CD4-positive, CD25-positive, alpha-beta regulatory T cell (primary cell): ENCODE data around the gene DOCK3. TPM values are rescaled to one million over a fixed set of nuclear protein-coding genes. Genes with fewer than 3 reads are reported as not detected.
"Not testable (repeated sequence)": the region's sequence is repeated elsewhere in the genome, so short reads cannot be mapped to it uniquely, and the experiment has no call there.

Experiments
- ATAC-seq, 2 donors: fragments of 150-1000 bp; cut with Tn5 transposase; one replicate each; pipeline ENCODE4 v1.10.0; 2021; ENCODE audit warnings: low read depth in 2 of 2, moderate number of reproducible peaks in 2 of 2, moderate library complexity in 1 of 2
- DNase-seq, 3 donors: peaks; one replicate each; pipeline versions ENCODE4 v3.0.0 to v3.0.0-alpha.2; 2012 to 2022; ENCODE audit warnings: mixed read lengths in 1 of 3
- H3K27ac ChIP-seq: one replicate; pipeline ENCODE4 v1.7.0; 2013; ENCODE audit warnings: mild to moderate bottlenecking, low read length; ENCODE audit not compliant: insufficient read depth, poor library complexity, severe bottlenecking
- H3K27me3 ChIP-seq: one replicate; pipeline ENCODE4 v1.7.0; 2013; ENCODE audit warnings: low read length; ENCODE audit not compliant: control insufficient read depth, insufficient read depth
- H3K36me3 ChIP-seq: one replicate; pipeline ENCODE4 v1.7.0; 2013; ENCODE audit warnings: mild to moderate bottlenecking, low read length, moderate library complexity; ENCODE audit not compliant: control insufficient read depth, insufficient read depth
- H3K4me1 ChIP-seq: 2 replicates; pipeline ENCODE4 v1.7.0; 2013; ENCODE audit warnings: mild to moderate bottlenecking, low read length; ENCODE audit not compliant: insufficient read depth, control insufficient read depth, poor library complexity, severe bottlenecking
- H3K4me3 ChIP-seq: one replicate; pipeline ENCODE4 v1.7.0; 2013; ENCODE audit warnings: low read depth, mild to moderate bottlenecking, low read length, moderate library complexity
- H3K9me3 ChIP-seq, 2 experiments: 1 replicate in 1 of 2; 2 replicates in 1 of 2; pipeline ENCODE4 v1.7.0; 2013; ENCODE audit warnings: low read length in 2 of 2, mild to moderate bottlenecking in 1 of 2, moderate library complexity in 1 of 2; ENCODE audit not compliant: control insufficient read depth in 2 of 2
- H3K27ac Mint-ChIP-seq, 3 donors: one replicate each; pipeline ENCODE4 v1.8.0; 2020 to 2022; ENCODE audit warnings: mild to moderate bottlenecking in 3 of 3, mixed read lengths in 3 of 3, moderate library complexity in 2 of 3
- H3K27me3 Mint-ChIP-seq: one replicate; pipeline ENCODE4 v1.8.0; 2022; ENCODE audit warnings: mild to moderate bottlenecking, mixed read lengths
- H3K36me3 Mint-ChIP-seq: one replicate; pipeline ENCODE4 v1.8.0; 2020; ENCODE audit warnings: mixed read lengths
- H3K4me1 Mint-ChIP-seq, 4 donors: one replicate each; pipeline ENCODE4 v1.8.0; 2020 to 2022; ENCODE audit warnings: mixed read lengths in 4 of 4, mild to moderate bottlenecking in 1 of 4
- H3K4me3 Mint-ChIP-seq, 4 donors: one replicate each; pipeline ENCODE4 v1.8.0; 2020 to 2022; ENCODE audit warnings: mild to moderate bottlenecking in 4 of 4, mixed read lengths in 4 of 4, moderate library complexity in 3 of 4
- H3K9me3 Mint-ChIP-seq, 7 donors: one replicate each; pipeline ENCODE4 v1.8.0; 2020 to 2022; ENCODE audit warnings: mixed read lengths in 7 of 7, mild to moderate bottlenecking in 3 of 7, moderate library complexity in 2 of 7
- polyA plus RNA-seq, 4 donors: library from polyadenylated mRNA; unstranded; fragments of 300-500 nt; fragmentation: Illumina TruSeq; gene quantifications; one replicate each; pipeline ENCODE4 v1.2.3, GENCODE V29; 2021
- total RNA-seq: library from RNA; stranded (reverse); gene quantifications from one replicate; pipeline ENCODE4 v1.2.3, GENCODE V29; 2022

Gene DOCK3
- total and polyA plus RNA-seq, 5 donors from 2014 or later = 0.03 to 0.35 (median 0.08) TPM

- not testable (repeated sequence) for H3K27me3 ChIP-seq, H3K36me3 ChIP-seq, DNase-seq, H3K4me1 Mint-ChIP-seq, H3K27me3 Mint-ChIP-seq, H3K4me1 ChIP-seq, H3K4me3 ChIP-seq, H3K4me3 Mint-ChIP-seq, H3K9me3 ChIP-seq, ATAC-seq, H3K27ac Mint-ChIP-seq, H3K27ac ChIP-seq, H3K36me3 Mint-ChIP-seq
- peaks cover 0 to 16% (median 0%) of the 10 kb centered on the region in 7 donors for H3K9me3 Mint-ChIP-seq
These were observed 589.4 kb downstream of the DOCK3 start for GRCh38 chr3:51264166-51264565.

- Histone ChIP-seq H3K27me3 (no peaks in the 10 kb centered on the region), H3K4me3 (no peak overlapping the region), H3K9me3 (no peaks in the 10 kb centered on the region), H3K27ac (no peak overlapping the region), H3K36me3 (no peaks in the 10 kb centered on the region), H3K4me1 (peaks cover 9% of the 10 kb centered on the region)
- ATAC-seq (no peak), DNase-seq (no peak)
- Mint-ChIP-seq H3K36me3 (no peaks in the 10 kb centered on the region), H3K4me1 (peaks cover 5 to 25% (median 10%) of the 10 kb centered on the region in 4 donors), H3K4me3 (no peak overlapping the region), H3K27ac (no peak overlapping the region), H3K9me3 (peaks cover 0 to 13% (median 0%) of the 10 kb centered on the region in 7 donors), H3K27me3 (no peaks in the 10 kb centered on the region)
These were observed 593.4 kb downstream of the DOCK3 start for GRCh38 chr3:51268132-51268531.

- H3K27ac Mint-ChIP-seq = no peak overlapping the region
These were observed 594.7 kb downstream of the DOCK3 start for GRCh38 chr3:51269466-51269865.

GRCh38 chr3:51270559-51270958 is 595.8 kb downstream of the DOCK3 start:
- H3K36me3 ChIP-seq = no peaks in the 10 kb centered on the region
- Mint-ChIP-seq H3K27me3 (peaks cover 5% of the 10 kb centered on the region), H3K9me3 (peaks cover 0 to 6% (median 0%) of the 10 kb centered on the region in 7 donors), H3K4me3 (peak overlapping the region in 3 of 4 donors; percentile 38 to 64 (median 48)), H3K27ac (peak overlapping the region; percentile 67 to 92 (median 81)), H3K4me1 (peaks cover 5 to 29% (median 10%) of the 10 kb centered on the region in 4 donors), H3K36me3 (no peaks in the 10 kb centered on the region)
- H3K27ac ChIP-seq = no peak overlapping the region
- H3K9me3 ChIP-seq = no peaks in the 10 kb centered on the region
- ATAC-seq = no peak
- no peak for DNase-seq
- peaks cover 9% of the 10 kb centered on the region for H3K4me1 ChIP-seq
- peak overlapping the region; percentile 24 for H3K4me3 ChIP-seq
- H3K27me3 ChIP-seq = no peaks in the 10 kb centered on the region

More at GRCh38 chr3:51269466-51269865, 594.7 kb downstream of the DOCK3 start:
- Mint-ChIP-seq H3K4me3 (no peak overlapping the region), H3K36me3 (no peaks in the 10 kb centered on the region), H3K4me1 (peaks cover 5 to 25% (median 10%) of the 10 kb centered on the region in 4 donors), H3K27me3 (no peaks in the 10 kb centered on the region), H3K9me3 (peaks cover 0 to 7% (median 0%) of the 10 kb centered on the region in 7 donors)
- peaks cover 9% of the 10 kb centered on the region for H3K4me1 ChIP-seq
- no peak overlapping the region for H3K27ac ChIP-seq
- no peaks in the 10 kb centered on the region for H3K9me3 ChIP-seq
- ATAC-seq (no peak), DNase-seq (no peak)
- no peak overlapping the region for H3K4me3 ChIP-seq
- H3K27me3 ChIP-seq = no peaks in the 10 kb centered on the region
- H3K36me3 ChIP-seq = no peaks in the 10 kb centered on the region

- Mint-ChIP-seq H3K9me3 (peaks cover 0 to 4% (median 0%) of the 10 kb centered on the region in 7 donors), H3K4me1 (peaks cover 5 to 29% (median 10%) of the 10 kb centered on the region in 4 donors), H3K4me3 (peak overlapping the region in 2 of 4 donors; percentile 38 to 64), H3K36me3 (no peaks in the 10 kb centered on the region), H3K27ac (peak overlapping the region; percentile 81 to 96 (median 92)), H3K27me3 (peaks cover 6% of the 10 kb centered on the region)
- peak in 1 of 2 donors; percentile 55 for ATAC-seq
- Histone ChIP-seq H3K27ac (peak overlapping the region; percentile 41), H3K9me3 (no peaks in the 10 kb centered on the region), H3K36me3 (no peaks in the 10 kb centered on the region), H3K27me3 (no peaks in the 10 kb centered on the region), H3K4me3 (peak overlapping the region; percentile 24), H3K4me1 (peaks cover 9% of the 10 kb centered on the region)
- peak in 2 of 3 donors; percentile 16 to 29 for DNase-seq
These were observed 596.4 kb downstream of the DOCK3 start for GRCh38 chr3:51271172-51271571.

GRCh38 chr3:51274052-51274451 is 599.3 kb downstream of the DOCK3 start:
- no peaks in the 10 kb centered on the region for H3K36me3 ChIP-seq
- H3K27me3 Mint-ChIP-seq = peaks cover 6% of the 10 kb centered on the region
- no peak overlapping the region for H3K4me3 ChIP-seq
- no peak overlapping the region for H3K4me3 Mint-ChIP-seq
- DNase-seq (no peak), ATAC-seq (no peak)
- no peaks in the 10 kb centered on the region for H3K9me3 Mint-ChIP-seq
- H3K27ac ChIP-seq = no peak overlapping the region
- H3K9me3 ChIP-seq = no peaks in the 10 kb centered on the region
- peaks cover 5 to 29% (median 10%) of the 10 kb centered on the region in 4 donors for H3K4me1 Mint-ChIP-seq
- H3K36me3 Mint-ChIP-seq = no peaks in the 10 kb centered on the region
- H3K4me1 ChIP-seq = peaks cover 9% of the 10 kb centered on the region
- H3K27ac Mint-ChIP-seq = no peak overlapping the region
- no peaks in the 10 kb centered on the region for H3K27me3 ChIP-seq

GRCh38 chr3:51275111-51275805 is 600.5 kb downstream of the DOCK3 start:
- Mint-ChIP-seq H3K4me3 (no peak overlapping the region), H3K9me3 (no peaks in the 10 kb centered on the region), H3K27ac (peak overlapping the region in 2 of 3 donors; percentile 67 to 70), H3K36me3 (no peaks in the 10 kb centered on the region), H3K27me3 (peaks cover 6% of the 10 kb centered on the region), H3K4me1 (peaks cover 5 to 19% (median 9%) of the 10 kb centered on the region in 4 donors)
- H3K9me3 ChIP-seq = no peaks in the 10 kb centered on the region
- ATAC-seq (no peak), DNase-seq (no peak)
- no peak overlapping the region for H3K27ac ChIP-seq
- H3K4me3 ChIP-seq = no peak overlapping the region
- no peaks in the 10 kb centered on the region for H3K36me3 ChIP-seq
- peaks cover 4% of the 10 kb centered on the region for H3K27me3 ChIP-seq
- H3K4me1 ChIP-seq = peaks cover 9% of the 10 kb centered on the region

- Mint-ChIP-seq H3K4me1 (peaks cover 3 to 11% (median 4%) of the 10 kb centered on the region in 4 donors), H3K36me3 (no peaks in the 10 kb centered on the region), H3K27ac (no peak overlapping the region), H3K9me3 (no peaks in the 10 kb centered on the region), H3K27me3 (peaks cover 6% of the 10 kb centered on the region), H3K4me3 (no peak overlapping the region)
- H3K4me1 ChIP-seq = peaks cover under 1% of the 10 kb centered on the region
- ATAC-seq (no peak), DNase-seq (no peak)
- H3K36me3 ChIP-seq = no peaks in the 10 kb centered on the region
- H3K4me3 ChIP-seq = no peak overlapping the region
- peaks cover 4% of the 10 kb centered on the region for H3K27me3 ChIP-seq
- no peak overlapping the region for H3K27ac ChIP-seq
- no peaks in the 10 kb centered on the region for H3K9me3 ChIP-seq
These were observed 601.3 kb downstream of the DOCK3 start for GRCh38 chr3:51276046-51276445.
